DOHH2 (cell line): ENCODE results near the gene CWC22.

Source experiments
- H3F3A ChIP-seq: fragments of 200-600 bp; sonication (generic), shearing (Covaris generic); 2 replicates; pipeline ENCODE4 v1.6.0; 2016; ENCODE audit warnings: antibody characterized with exemption, mild to moderate bottlenecking; ENCODE audit not compliant: control insufficient read depth, insufficient read depth
- H3K27ac ChIP-seq: fragments of 200-600 bp; sonication (generic); 2 replicates; pipeline ENCODE4 v1.5.1; 2014; ENCODE audit warnings: low read depth, mild to moderate bottlenecking, low read length, moderate library complexity
- H3K27me3 ChIP-seq: fragments of 200-600 bp; sonication (generic); 2 replicates; pipeline ENCODE4 v1.6.1; 2014; ENCODE audit warnings: mild to moderate bottlenecking, low read length, mixed read lengths; ENCODE audit not compliant: control insufficient read depth
- H3K36me3 ChIP-seq: fragments of 200-600 bp; sonication (generic); 2 replicates; pipeline ENCODE4 v1.6.1; 2014; ENCODE audit warnings: mild to moderate bottlenecking, low read length, moderate library complexity, mixed read lengths; ENCODE audit not compliant: control insufficient read depth
- H3K4me1 ChIP-seq: fragments of 200-600 bp; sonication (generic); 2 replicates; pipeline ENCODE4 v1.6.1; 2014; ENCODE audit warnings: mild to moderate bottlenecking, low read length, mixed read lengths; ENCODE audit not compliant: control insufficient read depth
- H3K4me2 ChIP-seq: fragments of 200-600 bp; sonication (generic); 2 replicates; pipeline ENCODE4 v1.6.0; 2014; ENCODE audit warnings: mild to moderate bottlenecking, low read length, moderate library complexity
- H3K4me3 ChIP-seq: fragments of 200-600 bp; sonication (generic); 2 replicates; pipeline ENCODE4 v1.5.1; 2014; ENCODE audit warnings: mild to moderate bottlenecking, low read length, mixed read lengths
- H3K79me2 ChIP-seq: fragments of 200-600 bp; sonication (generic); 2 replicates; pipeline ENCODE4 v1.6.1; 2014; ENCODE audit warnings: mild to moderate bottlenecking, low read length, mixed read lengths; ENCODE audit not compliant: control insufficient read depth
- H3K9me2 ChIP-seq: fragments of 200-600 bp; sonication (generic); replicated peaks from 2 replicates; pipeline ENCODE4 v1.6.1; 2014; ENCODE audit warnings: mild to moderate bottlenecking, low read length, mixed read lengths; ENCODE audit not compliant: control insufficient read depth
- H3K9me3 ChIP-seq: fragments of 200-600 bp; sonication (generic); 2 replicates; pipeline ENCODE4 v1.6.1; 2014; ENCODE audit warnings: antibody characterized with exemption, low read length, mixed read lengths; ENCODE audit not compliant: control insufficient read depth, insufficient read depth
- H4K20me1 ChIP-seq: fragments of 200-600 bp; sonication (generic); 2 replicates; pipeline ENCODE4 v1.6.0; 2014; ENCODE audit warnings: low read depth, mild to moderate bottlenecking, antibody characterized with exemption, low read length, moderate library complexity; ENCODE audit not compliant: control insufficient read depth, insufficient read depth
- EZH2phosphoT487 ChIP-seq: fragments of 200-600 bp; sonication (generic); IDR thresholded peaks from 2 replicates; pipeline ENCODE4 v1.6.1; 2017; ENCODE audit warnings: borderline replicate concordance, mild to moderate bottlenecking, antibody characterized with exemption, low read length, moderate library complexity, mixed read lengths
- TF ChIP-seq, protein P1 (sequence below): fragments of 200-600 bp; sonication (generic); IDR thresholded peaks from one replicate; pipeline ENCODE4 v1.5.1; 2014; ENCODE audit warnings: antibody characterized with exemption, mild to moderate bottlenecking, low read depth, low read length; ENCODE audit not compliant: poor library complexity, severe bottlenecking

The CWC22 gene

DNA sequence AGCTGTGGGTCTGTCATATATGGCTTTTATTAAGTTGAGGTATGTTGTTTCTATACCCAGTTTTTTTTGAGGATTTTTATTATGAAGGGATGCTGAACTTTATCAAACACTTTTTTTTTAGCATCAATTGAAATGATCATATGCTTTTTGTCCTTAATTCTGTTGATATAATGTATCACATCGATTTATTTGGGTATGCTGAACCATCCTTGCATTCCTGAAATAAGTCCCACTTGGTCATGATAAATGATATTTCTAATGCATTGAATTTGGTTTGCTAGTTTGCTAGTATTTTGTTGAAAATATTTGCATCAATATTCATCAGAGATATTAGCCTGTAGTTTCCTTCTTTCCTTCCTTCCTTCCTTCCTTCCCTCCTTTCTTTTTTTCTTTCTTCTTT is 22.5 kb upstream of the CWC22 start:
- Histone ChIP-seq H3K4me2 (no peak overlapping the region), H3K9me3 (no peaks in the 10 kb centered on the region), H3K4me3 (no peak overlapping the region), H3F3A (no peaks in the 10 kb centered on the region), H3K79me2 (no peaks in the 10 kb centered on the region), H3K4me1 (no peaks in the 10 kb centered on the region), H3K36me3 (no peaks in the 10 kb centered on the region), H3K27me3 (no peaks in the 10 kb centered on the region), H3K9me2 (no peaks in the 10 kb centered on the region), H4K20me1 (no peaks in the 10 kb centered on the region), H3K27ac (no peak overlapping the region)
- TF ChIP-seq, protein P1, sequence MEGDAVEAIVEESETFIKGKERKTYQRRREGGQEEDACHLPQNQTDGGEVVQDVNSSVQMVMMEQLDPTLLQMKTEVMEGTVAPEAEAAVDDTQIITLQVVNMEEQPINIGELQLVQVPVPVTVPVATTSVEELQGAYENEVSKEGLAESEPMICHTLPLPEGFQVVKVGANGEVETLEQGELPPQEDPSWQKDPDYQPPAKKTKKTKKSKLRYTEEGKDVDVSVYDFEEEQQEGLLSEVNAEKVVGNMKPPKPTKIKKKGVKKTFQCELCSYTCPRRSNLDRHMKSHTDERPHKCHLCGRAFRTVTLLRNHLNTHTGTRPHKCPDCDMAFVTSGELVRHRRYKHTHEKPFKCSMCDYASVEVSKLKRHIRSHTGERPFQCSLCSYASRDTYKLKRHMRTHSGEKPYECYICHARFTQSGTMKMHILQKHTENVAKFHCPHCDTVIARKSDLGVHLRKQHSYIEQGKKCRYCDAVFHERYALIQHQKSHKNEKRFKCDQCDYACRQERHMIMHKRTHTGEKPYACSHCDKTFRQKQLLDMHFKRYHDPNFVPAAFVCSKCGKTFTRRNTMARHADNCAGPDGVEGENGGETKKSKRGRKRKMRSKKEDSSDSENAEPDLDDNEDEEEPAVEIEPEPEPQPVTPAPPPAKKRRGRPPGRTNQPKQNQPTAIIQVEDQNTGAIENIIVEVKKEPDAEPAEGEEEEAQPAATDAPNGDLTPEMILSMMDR = no peak
- TF ChIP-seq EZH2phosphoT487 = no peak

DNA sequence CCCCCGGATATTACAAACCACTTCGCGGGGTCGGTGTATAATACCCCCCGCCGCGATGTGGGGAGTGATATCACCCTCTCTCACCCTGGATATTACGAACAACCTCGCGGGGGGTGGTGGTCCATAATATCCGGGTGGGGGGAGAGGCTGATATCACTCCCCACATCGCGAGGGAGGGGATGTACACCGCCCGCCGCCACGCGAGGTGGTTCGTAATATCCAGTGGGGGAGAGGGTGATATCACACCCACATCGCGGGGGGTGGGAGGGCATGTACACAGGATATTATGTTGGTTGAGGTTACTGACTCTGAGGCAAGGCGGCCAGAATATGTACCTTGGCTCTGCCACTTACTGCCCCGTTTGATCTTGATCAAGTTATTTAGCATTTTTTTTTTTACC is 14.8 kb upstream of the CWC22 start:
- no peak for TF ChIP-seq EZH2phosphoT487
- TF ChIP-seq, protein P1 = no peak
- H3K36me3 ChIP-seq = no peaks in the 10 kb centered on the region
- H3F3A ChIP-seq = no peaks in the 10 kb centered on the region
- H3K4me2 ChIP-seq = no peak overlapping the region
- no peak overlapping the region for H3K27ac ChIP-seq
- no peaks in the 10 kb centered on the region for H3K9me3 ChIP-seq
- no peaks in the 10 kb centered on the region for H3K79me2 ChIP-seq
- no peak overlapping the region for H3K4me3 ChIP-seq
- H4K20me1 ChIP-seq = no peaks in the 10 kb centered on the region
- no peaks in the 10 kb centered on the region for H3K27me3 ChIP-seq
- H3K9me2 ChIP-seq = no peaks in the 10 kb centered on the region
- no peaks in the 10 kb centered on the region for H3K4me1 ChIP-seq

DNA sequence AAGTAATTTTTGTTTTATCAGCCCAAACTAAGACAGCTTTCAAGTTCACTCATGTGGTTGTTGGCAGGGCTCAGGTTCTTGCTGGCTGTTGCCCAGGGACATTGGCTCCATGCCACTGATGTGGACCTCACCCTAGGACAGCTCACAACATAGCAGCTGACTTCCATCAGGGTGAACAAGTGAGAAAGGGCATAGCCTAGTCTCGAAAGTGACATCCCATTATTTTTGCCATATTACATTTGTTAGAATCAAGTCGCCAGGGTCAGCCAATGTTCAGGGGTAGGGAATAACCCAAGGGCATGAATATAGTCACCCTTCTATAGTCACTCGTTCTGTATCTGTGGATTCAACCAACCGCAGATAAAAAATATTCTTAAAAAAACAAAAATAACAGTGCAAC is 10.7 kb upstream of the CWC22 start:
- Histone ChIP-seq H3K4me2 (no peak overlapping the region), H3K4me3 (no peak overlapping the region), H3K27me3 (no peaks in the 10 kb centered on the region), H3F3A (no peaks in the 10 kb centered on the region), H3K79me2 (no peaks in the 10 kb centered on the region), H3K9me2 (no peaks in the 10 kb centered on the region), H3K36me3 (no peaks in the 10 kb centered on the region), H3K4me1 (no peaks in the 10 kb centered on the region), H3K9me3 (no peaks in the 10 kb centered on the region), H4K20me1 (no peaks in the 10 kb centered on the region), H3K27ac (no peak overlapping the region)
- TF ChIP-seq, protein P1 = no peak
- TF ChIP-seq EZH2phosphoT487 = no peak

GRCh38 chr2:180016937-180017336 is 9.8 kb upstream of the CWC22 start:
- H3K4me3 ChIP-seq = no peak overlapping the region
- H4K20me1 ChIP-seq = no peaks in the 10 kb centered on the region
- no peaks in the 10 kb centered on the region for H3F3A ChIP-seq
- H3K4me2 ChIP-seq = no peak overlapping the region
- TF ChIP-seq, protein P1 = no peak
- no peak for TF ChIP-seq EZH2phosphoT487
- H3K79me2 ChIP-seq = no peaks in the 10 kb centered on the region
- H3K4me1 ChIP-seq = no peaks in the 10 kb centered on the region
- no peaks in the 10 kb centered on the region for H3K36me3 ChIP-seq
- H3K27ac ChIP-seq = no peak overlapping the region
- no peaks in the 10 kb centered on the region for H3K9me3 ChIP-seq
- no peaks in the 10 kb centered on the region for H3K27me3 ChIP-seq
- no peaks in the 10 kb centered on the region for H3K9me2 ChIP-seq
